Thyroid gland (tissue), 4 donors: ENCODE data around the gene DHPS. TPM values are rescaled to one million over a fixed set of nuclear protein-coding genes. Genes with fewer than 3 reads are reported as not detected.
"Not testable (repeated sequence)": the region's sequence is repeated elsewhere in the genome, so short reads cannot be mapped to it uniquely, and the experiment has no call there.

Experiments
- DNase-seq, 2 donors: peaks; one replicate each; pipeline ENCODE4 v3.0.0-alpha.2; 2019
- H3K27ac ChIP-seq, 3 donors: fragments of 200-600 bp; sonication (generic); 1 replicate in 2 of 3; 2 replicates in 1 of 3; pipeline ENCODE4 v1.5.1; 2016 to 2019; ENCODE audit warnings: mild to moderate bottlenecking in 1 of 3, moderate library complexity in 1 of 3
- H3K27me3 ChIP-seq: fragments of 200-600 bp; sonication (generic); one replicate; pipeline ENCODE4 v1.5.1; 2019
- H3K36me3 ChIP-seq, 2 donors: fragments of 200-600 bp; sonication (generic); one replicate each; pipeline ENCODE4 v1.5.1; 2016 to 2019
- H3K4me1 ChIP-seq, 2 donors: fragments of 200-600 bp; sonication (generic); one replicate each; pipeline ENCODE4 v1.5.1; 2017 to 2019
- H3K4me3 ChIP-seq, 3 donors: fragments of 200-600 bp; sonication (generic); replicated peaks in 1 of 3; 1 replicate in 2 of 3; 2 replicates in 1 of 3; pipeline ENCODE4 v1.5.1; 2016; ENCODE audit warnings: mild to moderate bottlenecking in 1 of 3
- H3K9me3 ChIP-seq: fragments of 200-600 bp; sonication (generic); one replicate; pipeline ENCODE4 v1.5.1; 2017
- CTCF ChIP-seq, 6 experiments: fragments of 200-600 bp in 3 of 6; fragments of 450-650 bp in 3 of 6; sonication (generic) in 3 of 6; IDR thresholded peaks; one replicate each; pipeline ENCODE4 v1.5.1; 2016 to 2019; ENCODE audit warnings: antibody characterized with exemption in 6 of 6, mild to moderate bottlenecking in 2 of 6, inconsistent platforms in 1 of 6, moderate library complexity in 1 of 6
- POLR2A ChIP-seq, 2 donors: fragments of 450-650 bp; IDR thresholded peaks; one replicate each; pipeline ENCODE4 v1.6.1; 2017; ENCODE audit warnings: antibody characterized with exemption in 2 of 2, mild to moderate bottlenecking in 2 of 2, moderate library complexity in 1 of 2
- WGBS, 2 donors: methylation state at CpG; one replicate each; pipeline ENCODE4 v1.1.5; 2017; 5-methylcytosine and 5-hydroxymethylcytosine counted together
- intact Hi-C: fragments of 100-400 bp; cut with DNase I; formaldehyde crosslinking; loops from one replicate; pipeline ENCODE4 v1.15.1; 2023
- total RNA-seq, 4 donors: library from RNA; depleted of rRNA; stranded (reverse); fragments of >200 nt; gene quantifications; one replicate each; pipeline ENCODE4 v1.2.3, GENCODE V29; 2016

DHPS gene
- total RNA-seq, 4 donors from 2014 or later, result 105 to 122 (median 115) TPM

GRCh38 chr19:12680034-12680433, 1.6 kb downstream of the DHPS start:
- 92 to 95% methylated on average over 9 of the region's 9 CpGs for WGBS, 2 donors
- intact Hi-C loops, result no loop called here
- Histone ChIP-seq H3K9me3 (no peaks in the 10 kb centered on the region), H3K27ac (no peak overlapping the region), H3K36me3 (peaks cover 30 to 45% of the 10 kb centered on the region in 2 donors), H3K4me3 (no peak overlapping the region), H3K27me3 (no peaks in the 10 kb centered on the region), H3K4me1 (peaks cover 5 to 9% of the 10 kb centered on the region in 2 donors)
- no peak for TF ChIP-seq POLR2A (IDR thresholded peaks at IDR 0.05)
- TF ChIP-seq CTCF (IDR thresholded peaks at IDR 0.05), result no peak
- no peak for DNase-seq

GRCh38 chr19:12678039-12678438, 3.6 kb downstream of the DHPS start:
- intact Hi-C loops, result loop anchor here (10.0 kb wide), 1 partner anchor 167 kb away; no protein-coding TSS in a partner anchor
- 85 to 96% methylated on average over 5 of the region's 5 CpGs for WGBS, 2 donors
- H3K4me1 ChIP-seq, H3K9me3 ChIP-seq, H3K27ac ChIP-seq, H3K27me3 ChIP-seq, H3K4me3 ChIP-seq, DNase-seq: not testable (repeated sequence)
- H3K36me3 ChIP-seq, result peaks cover 42 to 61% of the 10 kb centered on the region in 2 donors

GRCh38 chr19:12676928-12677327, 4.8 kb downstream of the DHPS start:
- H3K9me3 ChIP-seq, result no peaks in the 10 kb centered on the region
- no peak for TF ChIP-seq POLR2A (IDR thresholded peaks at IDR 0.05)
- no peak for TF ChIP-seq CTCF (IDR thresholded peaks at IDR 0.05)
- peaks cover 5 to 9% of the 10 kb centered on the region in 2 donors for H3K4me1 ChIP-seq
- no peak overlapping the region for H3K4me3 ChIP-seq
- no peak for DNase-seq
- H3K27ac ChIP-seq, result no peak overlapping the region
- WGBS, 2 donors, result 89 to 98% methylated on average over 10 of the region's 12 CpGs
- no peaks in the 10 kb centered on the region for H3K27me3 ChIP-seq
- peaks cover 52 to 69% of the 10 kb centered on the region in 2 donors for H3K36me3 ChIP-seq
- intact Hi-C loops, result loop anchor here (10.0 kb wide), 1 partner anchor 168 kb away; no protein-coding TSS in a partner anchor

GRCh38 chr19:12676384-12676792, 5.3 kb downstream of the DHPS start:
- no peak overlapping the region for H3K27ac ChIP-seq
- WGBS, 2 donors, result 13 to 20% methylated on average over 3 to 4 of the region's 4 CpGs
- H3K4me1 ChIP-seq, result peaks cover 5 to 9% of the 10 kb centered on the region in 2 donors
- TF ChIP-seq CTCF (IDR thresholded peaks at IDR 0.05) (peak; percentile 54 to 84 (median 73)), POLR2A (IDR thresholded peaks at IDR 0.05) (no peak)
- intact Hi-C loops, result loop anchor here (10.0 kb wide), 1 partner anchor 168 kb away; no protein-coding TSS in a partner anchor
- peak; percentile 82 to 88 for DNase-seq
- peaks cover 52 to 69% of the 10 kb centered on the region in 2 donors for H3K36me3 ChIP-seq
- no peak overlapping the region for H3K4me3 ChIP-seq
- H3K9me3 ChIP-seq, result no peaks in the 10 kb centered on the region
- H3K27me3 ChIP-seq, result no peaks in the 10 kb centered on the region

DNA sequence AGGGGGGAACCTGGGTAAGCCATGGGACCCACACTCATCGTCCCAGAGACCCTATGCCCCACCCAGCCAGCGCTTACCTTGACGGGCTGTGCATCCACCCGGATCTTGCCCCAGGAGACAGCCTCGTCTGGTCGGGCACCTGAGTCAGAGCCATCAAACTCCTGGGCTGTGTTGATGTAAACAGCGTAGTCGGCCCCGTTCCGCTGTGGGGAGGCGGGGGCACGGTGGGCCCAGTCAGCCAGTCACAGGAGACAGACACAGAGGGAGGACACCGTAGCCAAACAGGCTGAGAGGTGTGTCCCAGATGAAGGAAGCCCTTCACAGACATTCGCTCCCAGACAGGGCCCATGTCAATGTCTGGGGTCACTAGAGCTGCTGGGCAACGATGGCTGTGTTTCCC, 5.7 kb downstream of the DHPS start:
- no peaks in the 10 kb centered on the region for H3K9me3 ChIP-seq
- H3K4me3 ChIP-seq, result no peak overlapping the region
- no peaks in the 10 kb centered on the region for H3K27me3 ChIP-seq
- intact Hi-C loops, result loop anchor here (2.0 to 10.0 kb wide), 2 partner anchors 113 to 169 kb away; no protein-coding TSS in a partner anchor
- WGBS, 2 donors, result 92% methylated on average over 8 to 13 of the region's 15 CpGs
- DNase-seq, result no peak
- no peak overlapping the region for H3K27ac ChIP-seq
- H3K4me1 ChIP-seq, result peaks cover 4 to 9% of the 10 kb centered on the region in 2 donors
- H3K36me3 ChIP-seq, result peaks cover 52 to 69% of the 10 kb centered on the region in 2 donors
- TF ChIP-seq POLR2A (IDR thresholded peaks at IDR 0.05) (no peak), CTCF (IDR thresholded peaks at IDR 0.05) (no peak)
